GM21390 (cell line): ENCODE results near the gene FOXO6.

Experiments
- ATAC-seq: cut with Tn5 transposase; IDR thresholded peaks from one replicate; pipeline ENCODE4 v1.9.1; 2021; ENCODE audit not compliant: unreplicated experiment

The FOXO6 gene

DNA sequence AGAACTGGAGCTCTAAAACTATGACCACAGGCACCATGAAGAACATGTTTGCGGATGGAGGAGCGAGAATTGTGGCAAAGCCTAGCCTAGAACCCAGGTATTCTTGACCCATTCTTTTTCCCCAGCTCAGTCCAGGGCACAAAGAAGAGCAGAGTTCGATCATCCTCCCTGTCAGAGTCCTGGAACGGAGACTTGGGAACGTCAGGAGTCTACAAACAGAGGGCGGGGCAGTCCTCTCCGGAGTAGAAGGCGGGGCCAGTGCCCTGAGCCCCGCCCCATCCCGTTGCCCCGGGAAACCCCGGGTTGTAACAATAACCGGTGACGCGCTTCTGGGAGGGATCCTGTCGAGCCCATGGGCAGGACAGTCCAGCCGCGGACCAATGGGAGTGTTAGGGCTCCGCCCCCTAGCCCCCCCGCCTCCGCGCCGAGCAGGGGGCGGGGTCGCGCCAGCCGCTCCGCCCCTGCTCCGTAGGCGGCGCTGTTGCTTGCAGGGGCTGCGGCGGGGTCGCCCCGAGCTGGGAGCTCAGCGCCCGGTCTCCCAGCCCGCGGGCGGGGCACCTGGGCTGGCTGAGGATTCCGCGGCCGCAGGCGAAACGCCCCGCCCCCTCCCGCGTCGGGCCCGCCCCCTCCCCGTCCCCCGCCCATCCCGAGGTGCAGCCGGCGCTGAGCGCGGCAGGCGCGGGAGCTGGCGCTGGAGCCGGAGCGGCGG is at the start of gene FOXO6:
FOXO6 (plus strand) TSS at position 649 of the 709 bp plus-strand sequence.
- peak; percentile 90 for ATAC-seq

DNA sequence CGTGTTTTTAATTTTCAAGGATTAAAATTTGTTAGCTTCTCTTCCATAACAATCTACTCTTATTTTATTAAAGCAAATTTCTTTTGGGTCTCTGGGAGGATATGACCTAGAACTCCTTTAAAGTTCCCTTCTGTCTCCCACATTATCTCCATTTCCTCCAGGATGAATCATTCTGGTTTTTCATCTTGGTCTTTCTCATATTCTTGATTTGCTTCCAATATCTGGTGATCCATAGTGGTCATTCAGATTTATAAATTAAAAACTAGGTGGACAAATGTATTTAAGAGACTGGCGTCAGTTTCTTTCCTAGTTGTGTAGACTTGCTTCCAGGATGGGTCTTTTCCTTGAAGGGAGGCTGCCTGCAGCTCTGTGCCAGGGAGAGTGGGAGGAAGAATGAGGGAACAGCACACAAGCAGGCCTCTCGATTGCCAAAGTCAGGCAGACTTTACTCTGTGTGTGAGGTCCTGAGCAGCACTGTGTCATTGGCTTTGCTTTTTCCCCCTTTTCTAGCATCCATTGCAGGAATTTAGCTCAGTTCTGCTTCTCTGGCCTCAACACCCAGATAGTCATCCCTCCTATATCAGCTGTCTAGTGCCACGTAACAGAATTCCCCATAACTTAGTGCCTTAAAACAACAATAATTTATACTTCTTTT is 48.1 kb upstream of the FOXO6 start:
- no peak for ATAC-seq

DNA sequence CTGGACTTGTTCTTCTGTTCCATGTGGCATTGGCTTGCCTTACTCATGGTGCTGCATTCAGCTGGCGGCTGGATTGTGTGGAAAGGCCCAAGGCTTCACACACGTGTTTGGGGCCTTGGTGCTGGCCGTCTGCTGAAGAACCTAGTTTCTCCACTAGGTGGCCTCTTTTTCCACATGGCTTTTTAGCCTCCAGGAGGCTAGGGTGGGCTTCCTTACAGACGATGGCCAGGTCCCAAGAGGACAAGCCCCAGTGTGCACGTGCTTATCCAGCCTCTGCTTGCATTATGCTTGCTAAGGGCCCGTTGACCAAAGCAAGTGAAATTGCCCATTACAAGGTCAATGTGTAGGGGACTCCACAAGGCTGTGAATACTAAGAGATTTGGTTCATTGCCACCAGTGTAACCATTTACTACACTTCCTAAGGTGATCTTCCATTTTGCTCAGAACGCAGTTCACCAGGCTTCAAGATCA is 47.5 kb upstream of the FOXO6 start:
- ATAC-seq: no peak

DNA sequence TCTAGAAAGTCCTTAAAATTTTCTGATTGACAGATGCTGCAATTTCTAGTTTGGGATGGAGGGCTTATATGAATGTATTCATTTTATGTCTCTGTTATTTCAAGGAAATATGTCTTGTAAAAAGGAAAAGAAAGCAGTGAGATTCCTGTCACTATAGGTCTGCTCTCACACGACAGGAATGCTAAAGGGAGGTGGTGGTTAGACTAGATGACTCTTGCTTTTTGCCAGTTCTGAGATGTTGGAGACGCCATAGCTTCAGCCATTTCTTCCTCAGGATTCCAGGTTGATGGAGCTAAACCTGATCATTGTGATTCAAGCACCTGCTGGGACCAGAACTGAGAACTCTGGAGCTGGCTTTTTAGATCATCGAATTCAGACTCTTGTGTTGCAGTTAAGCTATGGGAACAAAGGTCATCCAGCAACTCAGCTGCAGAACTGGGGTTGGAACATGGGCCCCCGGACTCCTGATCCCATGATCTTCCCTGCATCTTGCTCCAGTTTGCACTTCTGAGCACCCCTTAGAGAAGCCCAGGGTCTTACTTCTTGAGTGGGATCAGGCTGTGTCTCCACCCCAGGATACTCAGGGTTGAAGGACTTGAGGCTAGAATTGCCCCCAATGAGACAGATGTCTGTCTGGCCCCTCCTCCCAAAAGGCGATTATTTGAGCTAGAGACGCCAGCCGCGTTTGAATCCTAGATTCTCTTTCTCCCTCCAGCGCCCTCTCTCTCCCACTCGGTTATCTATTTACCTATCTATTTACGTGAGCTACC is 46.7 kb upstream of the FOXO6 start:
- ATAC-seq: no peak

DNA sequence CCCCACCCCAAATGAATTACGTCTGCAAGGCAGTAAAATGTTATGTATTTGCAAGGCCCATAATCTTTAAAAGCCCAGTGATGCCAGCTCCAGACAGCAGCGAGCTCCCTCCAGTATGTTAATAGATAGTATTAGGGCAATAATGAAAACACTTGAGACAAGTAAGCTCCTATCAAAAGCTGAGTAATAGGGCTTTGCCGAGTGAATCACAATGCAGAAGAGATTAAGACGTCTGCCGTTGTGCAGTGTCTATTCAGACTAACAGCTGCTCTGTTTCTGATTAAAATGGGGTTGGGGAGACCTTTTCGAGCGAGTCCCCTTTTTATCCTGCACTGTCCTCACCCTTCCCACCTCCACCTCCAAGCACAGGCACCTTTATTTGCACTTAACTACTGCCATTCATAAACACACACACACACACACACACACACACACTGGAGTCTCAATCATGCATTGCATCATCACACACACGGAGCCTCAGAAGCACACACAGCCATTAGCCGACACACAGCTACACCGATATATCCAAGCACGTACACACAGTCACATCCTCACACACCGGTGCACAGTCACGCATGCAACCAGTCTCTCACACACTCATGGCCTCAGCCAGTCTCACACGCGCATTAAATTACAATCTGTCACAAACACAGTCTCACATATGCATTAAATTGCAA is 46.0 kb upstream of the FOXO6 start:
- ATAC-seq: no peak

DNA sequence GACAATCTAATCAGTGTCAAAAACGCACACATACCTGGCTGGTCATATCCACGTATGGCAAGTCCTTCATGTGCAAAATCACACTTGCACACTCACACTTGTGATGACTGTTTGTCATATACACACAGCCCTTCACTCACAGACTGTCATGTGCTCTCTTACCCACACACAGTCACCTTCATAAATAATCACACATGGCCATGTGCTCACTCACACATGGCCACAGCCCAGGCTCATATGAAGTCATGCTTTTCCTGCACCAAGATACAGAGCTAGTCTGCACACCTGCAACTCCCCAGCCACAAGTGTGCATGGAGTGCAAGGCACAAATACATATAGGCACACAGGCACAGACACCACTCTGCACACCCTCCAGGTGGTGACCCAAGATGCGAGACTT is 45.4 kb upstream of the FOXO6 start:
- no peak for ATAC-seq

DNA sequence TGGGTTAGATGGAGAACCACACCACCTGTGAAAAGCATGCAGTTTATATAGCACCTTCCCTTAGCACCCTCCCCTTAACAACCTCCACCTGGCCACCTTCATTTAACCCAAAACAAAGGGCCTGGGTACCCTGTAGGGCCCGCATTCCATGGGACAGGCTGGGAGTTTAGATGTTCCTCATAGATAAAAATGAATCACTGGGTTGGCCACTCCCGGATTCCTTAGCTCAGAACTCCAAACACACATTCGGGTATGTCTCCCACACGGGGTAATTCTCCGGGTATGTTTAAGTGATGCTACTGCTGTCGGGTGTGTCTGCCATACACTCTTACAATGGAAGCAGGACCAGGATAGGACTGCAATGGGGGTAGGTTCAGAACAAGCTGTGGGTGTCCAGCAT is 43.9 kb upstream of the FOXO6 start:
- ATAC-seq: no peak

DNA sequence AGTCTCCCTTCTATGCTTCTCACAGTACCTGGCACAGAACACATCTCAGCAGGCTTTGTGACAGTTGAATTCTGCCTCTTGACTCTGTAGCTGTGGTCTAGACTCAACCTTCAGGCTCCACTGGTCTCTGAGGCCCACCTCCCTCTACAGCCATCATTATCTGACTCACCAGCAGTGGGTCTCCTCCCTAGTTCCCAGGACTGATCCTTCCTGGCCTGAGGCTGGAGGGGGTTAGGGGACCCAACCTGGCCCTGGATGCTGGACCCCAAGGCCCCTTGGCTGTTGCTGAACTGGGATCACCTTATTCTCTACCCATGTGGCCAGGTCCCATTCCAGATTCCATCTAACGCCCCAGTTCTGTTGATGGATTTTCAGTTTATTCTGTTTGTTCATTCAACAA is 43.1 kb upstream of the FOXO6 start:
- ATAC-seq: no peak

DNA sequence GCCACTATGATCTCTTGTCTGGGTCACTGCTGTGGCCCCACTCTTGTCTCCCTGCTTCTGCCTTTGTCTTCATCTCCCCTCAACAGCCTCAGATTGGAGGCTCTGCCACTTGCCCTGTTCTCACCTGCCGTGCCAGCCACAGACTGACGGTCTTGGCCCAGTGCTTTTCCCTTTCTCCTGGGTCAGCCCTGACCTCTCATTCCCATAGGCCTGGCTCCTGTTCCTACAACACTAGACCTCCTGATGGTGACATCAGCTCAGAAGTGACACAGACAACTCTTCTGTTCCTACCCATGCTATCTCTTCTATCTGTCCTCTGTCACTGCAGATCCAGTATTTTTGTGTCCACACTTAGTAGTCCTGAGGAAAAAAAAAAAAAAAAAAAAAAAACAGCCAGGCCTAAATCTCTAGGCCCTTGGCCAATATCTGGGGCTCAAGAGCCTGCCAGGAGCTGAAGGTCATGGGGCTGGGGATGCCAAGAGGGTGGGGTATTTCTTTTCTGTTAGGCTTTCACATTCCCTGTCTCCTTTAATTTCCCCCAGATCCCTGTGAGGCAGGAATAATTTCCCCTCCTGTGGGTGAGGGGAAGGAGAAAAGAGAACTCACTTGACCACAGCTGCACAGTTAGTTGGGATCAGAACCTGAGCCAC is 42.0 kb upstream of the FOXO6 start:
- no peak for ATAC-seq

DNA sequence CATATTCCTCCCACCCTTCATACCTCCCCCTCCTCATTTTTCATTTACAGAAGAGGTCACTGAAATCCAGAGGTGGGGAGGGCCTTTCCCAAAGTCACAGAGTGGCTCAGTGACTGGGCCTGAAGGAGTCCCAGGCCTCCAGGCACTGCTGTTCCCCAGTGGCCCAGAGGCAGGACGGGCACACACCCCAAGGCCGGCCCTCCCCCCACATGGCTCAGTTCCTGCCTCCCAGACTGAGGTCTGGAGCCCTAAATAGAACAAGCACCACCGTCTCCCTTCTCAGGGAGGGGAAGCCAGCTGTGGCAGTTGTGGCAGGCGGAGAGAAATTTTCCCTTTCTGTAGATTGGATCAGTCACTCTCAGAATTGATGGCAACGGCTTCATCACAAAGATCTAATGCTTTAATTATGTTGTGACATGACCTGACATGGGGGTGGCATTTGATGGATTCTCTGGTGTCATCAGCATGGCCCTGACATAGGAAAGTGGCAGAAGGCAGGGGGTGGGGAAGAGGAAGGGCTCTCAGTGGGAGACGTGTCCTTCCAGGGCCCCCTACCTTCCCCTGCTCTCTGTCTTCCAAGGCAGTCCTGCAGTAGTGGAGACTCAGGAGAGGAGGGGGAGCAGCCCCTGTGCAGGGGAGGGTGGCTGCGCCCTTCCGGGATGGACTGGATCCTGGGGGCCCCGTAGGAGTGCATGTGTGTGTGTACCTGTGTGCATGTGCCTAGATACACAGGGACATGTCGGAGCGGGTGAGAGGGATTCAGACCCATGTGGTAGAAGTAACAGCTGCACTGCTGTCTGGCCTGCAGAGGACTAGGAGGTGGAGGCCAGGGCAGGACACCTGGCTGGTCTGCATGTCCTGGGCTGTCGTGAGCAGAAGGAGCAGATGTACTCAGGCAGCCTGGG is 41.2 kb upstream of the FOXO6 start:
- ATAC-seq: no peak

DNA sequence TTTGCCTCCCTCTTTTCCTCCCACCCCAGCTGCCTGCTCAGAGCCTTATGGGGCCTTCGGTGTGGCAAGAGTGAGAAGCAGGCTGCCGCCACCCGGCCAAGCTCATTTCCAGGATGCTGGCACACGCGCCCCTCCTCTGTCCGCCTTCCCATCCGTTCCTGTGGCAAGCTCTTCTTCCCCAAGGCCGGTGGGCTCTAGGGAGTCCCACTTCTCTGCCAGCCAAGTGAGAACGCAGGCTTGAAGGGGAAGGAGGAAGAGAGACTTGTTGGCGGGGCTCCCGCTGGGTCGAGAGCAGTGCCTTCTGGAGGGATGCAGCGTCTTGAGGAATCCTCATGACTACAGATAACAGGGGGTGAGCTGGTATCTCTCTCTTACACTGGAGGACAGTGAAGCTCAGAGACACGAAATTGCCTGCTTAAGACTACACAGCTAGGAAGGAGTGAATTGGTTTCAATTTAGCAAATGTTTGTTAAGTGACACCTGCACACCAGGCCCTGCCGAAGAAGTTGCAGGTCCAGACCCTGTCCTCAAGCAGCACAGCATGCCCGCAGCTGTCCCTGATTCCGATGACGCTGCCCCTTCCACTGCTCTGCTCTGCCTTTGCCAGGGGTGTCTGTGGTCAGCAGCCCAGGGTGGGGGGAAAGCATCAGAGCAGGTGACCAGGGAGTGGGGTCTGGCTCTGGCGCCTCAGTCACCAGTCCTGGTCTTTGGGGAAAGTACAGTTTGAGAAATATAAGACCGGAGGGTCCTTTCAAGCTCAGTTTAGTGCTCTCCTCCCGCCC is 40.1 kb upstream of the FOXO6 start:
- ATAC-seq: no peak

DNA sequence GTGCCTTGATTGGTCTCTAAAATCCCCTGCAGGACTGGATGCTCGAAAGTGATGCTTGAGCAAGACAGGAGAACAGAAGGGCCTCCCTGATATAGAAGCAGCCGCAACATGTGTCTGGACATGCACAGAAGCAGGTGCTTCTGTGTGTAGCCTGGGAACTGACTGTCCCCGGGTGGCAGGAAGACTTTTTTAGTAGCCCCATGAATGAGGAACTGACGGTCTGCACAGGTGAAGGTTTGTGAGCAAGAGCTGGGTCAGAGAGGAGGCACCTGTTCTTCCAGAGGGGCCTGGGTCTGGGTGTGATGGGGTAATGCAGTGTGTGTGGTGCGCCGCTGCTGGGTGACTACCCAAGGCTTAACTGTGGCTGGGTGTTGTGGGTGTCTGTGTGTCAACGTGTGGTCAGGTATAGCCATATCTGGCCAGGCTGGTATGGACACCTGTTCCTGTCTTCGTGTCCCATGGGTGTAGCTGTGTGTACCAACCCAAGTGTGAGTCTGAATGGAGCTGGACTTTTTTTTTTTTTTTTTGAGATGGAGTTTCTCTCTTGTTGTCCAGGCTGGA is 39.1 kb upstream of the FOXO6 start:
- no peak for ATAC-seq

DNA sequence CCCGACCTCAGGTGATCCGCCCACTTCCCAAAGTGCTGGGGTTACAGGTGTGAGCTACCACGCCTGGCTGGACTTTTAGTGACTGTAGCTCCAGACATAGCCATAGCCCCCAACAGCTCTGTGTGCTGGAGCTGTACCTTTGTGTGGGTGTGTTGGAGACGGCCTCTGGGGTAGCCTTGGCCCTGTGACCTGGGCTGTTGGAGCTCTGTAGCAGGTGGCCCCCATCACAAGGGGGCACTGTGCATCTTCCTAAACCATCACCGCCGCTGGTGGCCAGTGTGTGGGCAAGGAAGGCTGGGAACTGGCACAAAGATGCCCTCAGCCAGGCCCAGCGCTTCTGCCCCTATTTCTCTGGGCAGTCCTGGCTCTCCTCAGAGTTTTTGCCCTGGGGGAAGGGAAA is 38.4 kb upstream of the FOXO6 start:
- no peak for ATAC-seq

DNA sequence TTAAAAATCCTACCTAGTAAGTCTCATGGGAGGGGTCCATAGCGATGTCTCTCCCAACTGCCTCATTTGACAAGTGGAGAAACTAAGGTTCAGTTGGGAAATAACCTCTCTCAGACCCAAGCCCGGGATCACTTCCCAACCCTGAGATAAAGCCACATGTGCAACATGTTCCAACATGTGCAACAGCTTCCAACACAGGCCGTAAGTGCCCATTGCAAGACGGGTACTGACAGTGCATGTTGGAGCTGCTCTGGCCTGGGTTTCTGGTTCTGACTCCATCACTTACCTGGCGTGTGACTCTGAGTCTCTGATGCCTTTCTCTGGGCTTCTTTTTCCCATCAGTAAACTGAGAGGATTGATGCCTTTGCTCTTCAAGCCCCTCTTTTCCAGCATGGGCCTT is 38.0 kb upstream of the FOXO6 start:
- ATAC-seq: no peak

DNA sequence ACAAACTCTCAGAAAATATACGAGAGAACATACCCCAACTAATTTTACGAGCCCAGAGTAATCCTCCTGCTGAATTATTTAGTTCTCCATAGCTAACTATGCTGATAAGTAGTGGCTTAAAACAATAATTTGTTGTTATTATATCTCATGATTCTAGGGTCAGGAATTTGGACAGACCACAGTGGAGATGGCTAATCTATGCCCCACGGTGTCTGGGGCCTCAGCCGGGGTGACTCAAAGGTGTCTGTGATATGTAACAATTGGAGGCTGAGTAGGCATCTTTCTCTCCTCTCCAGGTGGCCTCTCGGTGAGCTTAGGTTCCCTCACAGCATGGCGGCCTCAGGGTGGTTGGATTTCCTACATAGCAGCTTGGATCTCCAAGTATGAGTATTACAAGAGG is 35.4 kb upstream of the FOXO6 start:
- ATAC-seq: no peak

DNA sequence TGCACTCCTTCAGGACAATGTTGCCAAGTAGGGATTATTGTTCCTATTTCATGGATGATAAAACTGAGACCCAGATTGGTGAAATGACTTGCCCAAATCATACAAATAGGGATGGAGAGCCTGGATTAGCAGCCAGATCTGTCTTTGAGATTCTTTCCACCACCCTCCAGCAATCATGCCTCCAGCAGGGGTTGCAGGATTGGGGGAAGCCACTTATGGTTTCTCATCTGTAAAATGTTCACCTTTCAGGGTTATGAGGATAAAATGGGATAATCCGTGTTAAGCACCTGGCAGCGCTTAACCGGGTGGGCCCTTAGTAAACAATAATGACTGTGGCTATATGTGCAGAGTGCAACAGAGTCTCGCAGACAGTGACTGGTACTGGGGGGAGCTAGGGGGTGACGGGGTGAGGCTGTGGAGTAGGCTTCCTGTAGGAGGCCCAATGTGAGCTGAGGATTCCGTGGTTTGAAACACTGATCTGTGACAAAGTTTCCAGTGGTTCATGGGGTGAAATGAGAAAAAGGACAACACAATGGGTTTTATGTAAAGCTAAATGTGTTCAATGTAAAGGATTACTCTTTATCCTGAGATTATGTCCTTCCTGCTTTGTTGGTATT is 33.7 kb upstream of the FOXO6 start:
- no peak for ATAC-seq

DNA sequence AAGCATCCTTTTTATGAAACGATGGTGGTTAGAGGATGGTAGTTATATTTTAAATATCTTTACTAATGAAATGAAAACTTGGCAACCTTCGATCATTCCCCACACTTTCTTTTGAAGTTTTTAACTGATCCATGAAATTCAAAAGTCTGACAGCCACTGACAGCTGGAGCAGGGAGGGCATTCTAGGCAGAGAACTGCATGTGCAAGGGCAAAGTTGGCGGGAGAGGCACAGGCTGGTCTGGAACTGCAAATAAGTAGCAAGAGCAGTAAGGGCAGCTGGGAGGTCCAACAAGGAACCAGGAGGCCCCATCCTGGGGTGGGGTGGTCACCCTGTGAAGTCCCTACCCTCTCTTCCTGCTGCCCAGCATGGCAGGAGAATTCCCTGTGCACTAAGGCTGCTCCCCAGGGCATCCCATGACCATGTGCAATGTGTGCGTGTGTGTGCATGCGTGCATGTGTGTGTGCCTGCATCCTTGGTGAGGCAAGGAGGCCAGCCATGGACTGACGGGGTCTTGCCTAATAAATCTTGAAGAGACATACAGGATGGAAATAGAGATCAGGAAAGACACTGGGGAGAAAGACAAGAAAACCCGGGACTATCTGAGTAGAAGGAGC is 33.1 kb upstream of the FOXO6 start:
- no peak for ATAC-seq
